GM21717 (cell line): ENCODE data around the gene DOK6.
"Not testable (repeated sequence)": the region's sequence is repeated elsewhere in the genome, so short reads cannot be mapped to it uniquely, and the experiment has no call there.

Source experiments
- ATAC-seq: cut with Tn5 transposase; IDR thresholded peaks from one replicate; pipeline ENCODE4 v1.9.1; 2021; ENCODE audit warnings: mild to moderate bottlenecking, moderate library complexity; ENCODE audit not compliant: unreplicated experiment

Gene DOK6

GRCh38 chr18:69787825-69788547 lies 387.3 kb downstream of the DOK6 start:
- ATAC-seq = no peak

DNA sequence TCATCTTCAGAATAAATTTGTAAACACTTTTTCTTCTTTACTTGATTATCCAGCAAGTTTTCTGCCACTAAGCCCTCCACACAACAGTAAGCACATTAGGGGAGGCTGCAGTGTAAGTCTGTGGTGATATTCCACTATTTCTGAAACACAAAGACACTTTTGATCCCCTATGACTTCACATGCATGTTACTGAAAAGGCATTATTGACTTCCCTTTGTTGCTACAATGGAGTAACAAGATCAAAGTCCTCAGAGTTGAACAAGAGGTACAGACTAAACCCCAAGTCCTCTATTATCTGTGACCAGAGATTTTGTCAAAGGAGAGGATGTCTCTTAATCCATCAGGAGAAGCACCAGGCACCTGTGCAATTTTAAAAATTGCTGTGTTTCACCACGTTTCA lies 389.1 kb downstream of the DOK6 start:
- ATAC-seq = no peak

DNA sequence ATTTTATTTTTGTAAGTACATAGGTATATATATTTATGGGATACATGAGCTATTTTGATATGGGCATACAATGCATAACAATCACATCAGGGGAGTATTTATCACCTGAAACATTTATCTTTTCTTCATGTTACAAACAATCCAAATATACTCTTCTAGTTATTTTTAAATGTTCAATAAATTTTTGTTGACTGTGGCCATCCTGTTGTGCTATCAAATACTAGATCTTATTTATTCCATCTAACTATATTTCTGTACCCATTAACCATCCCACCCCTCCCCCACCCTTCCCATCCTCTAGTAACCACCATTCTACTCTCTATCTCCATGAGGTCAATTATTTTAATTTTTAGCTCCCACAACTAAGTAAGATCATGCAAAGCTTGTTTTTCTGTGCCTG lies 390.0 kb downstream of the DOK6 start:
- ATAC-seq = no peak

DNA sequence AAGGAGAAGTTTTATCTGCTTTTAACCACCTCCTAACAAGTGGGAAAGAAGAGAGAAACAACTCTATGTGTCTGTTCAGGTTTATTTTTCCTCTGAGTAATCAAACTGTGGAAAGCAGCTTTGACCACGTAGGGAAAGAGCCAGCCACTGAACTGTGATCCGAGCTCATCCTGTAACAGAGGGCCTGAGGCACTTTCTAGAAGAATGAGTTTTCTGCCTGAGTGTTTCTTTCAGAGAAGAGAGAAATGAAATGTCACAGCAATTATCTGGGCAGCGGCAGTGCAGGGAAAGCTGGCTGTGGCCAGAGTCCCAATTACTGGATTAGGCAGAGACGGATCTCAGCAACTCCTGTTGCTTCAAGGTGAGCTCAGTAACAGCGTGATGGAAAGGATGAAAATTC lies 395.1 kb downstream of the DOK6 start:
- ATAC-seq = no peak

DNA sequence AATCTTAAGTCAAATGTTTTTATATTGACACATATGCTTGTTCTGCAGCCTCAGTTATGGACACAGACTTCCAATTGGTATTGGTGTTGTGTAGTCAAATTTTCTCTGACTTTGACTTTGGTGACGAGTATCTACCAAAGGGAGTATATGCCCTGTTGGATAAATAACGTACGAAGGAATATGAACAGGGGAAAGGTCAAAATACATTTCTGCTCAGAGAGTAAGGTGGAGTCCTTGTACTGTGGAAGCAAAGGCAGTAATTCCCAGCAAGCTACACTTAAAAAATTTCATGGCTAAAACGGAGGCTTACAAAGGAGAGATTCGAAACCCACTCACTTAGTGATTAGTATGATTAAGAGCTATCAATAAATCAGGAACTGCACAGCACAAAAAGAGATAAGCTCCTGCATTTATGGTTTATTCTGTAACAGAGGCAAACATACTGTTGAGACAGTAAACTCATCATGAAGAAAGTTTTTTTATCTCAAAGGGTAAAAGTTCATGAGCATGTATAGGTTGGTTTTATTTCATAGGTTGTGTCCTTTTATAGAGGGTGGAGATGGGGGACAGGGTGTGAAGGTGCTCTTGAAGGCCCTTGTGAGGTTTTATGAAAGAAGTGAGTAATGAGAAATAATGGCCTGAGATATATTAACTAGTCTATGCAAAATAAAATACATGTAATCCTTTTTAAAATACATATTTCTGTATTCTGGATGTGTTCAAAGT lies 404.3 kb downstream of the DOK6 start:
- ATAC-seq = no peak

DNA sequence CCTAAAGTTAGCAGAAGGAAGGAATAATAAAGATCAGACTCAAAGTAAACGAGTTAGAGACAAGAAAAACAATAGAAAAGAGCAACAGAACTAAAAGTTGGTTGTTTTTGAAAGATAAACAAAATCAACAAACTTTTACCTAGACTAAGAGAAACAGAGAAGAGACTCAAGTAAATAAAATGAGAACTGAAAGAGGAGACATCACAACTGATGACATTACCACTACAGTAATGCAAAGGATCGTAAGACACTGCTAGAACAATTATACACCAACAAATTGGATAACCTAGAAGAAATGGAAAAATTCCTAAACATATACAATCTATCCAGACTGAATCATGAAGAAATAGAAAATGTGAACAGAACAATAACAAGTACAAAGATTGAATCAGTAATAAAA lies 407.7 kb downstream of the DOK6 start:
- ATAC-seq = no peak

DNA sequence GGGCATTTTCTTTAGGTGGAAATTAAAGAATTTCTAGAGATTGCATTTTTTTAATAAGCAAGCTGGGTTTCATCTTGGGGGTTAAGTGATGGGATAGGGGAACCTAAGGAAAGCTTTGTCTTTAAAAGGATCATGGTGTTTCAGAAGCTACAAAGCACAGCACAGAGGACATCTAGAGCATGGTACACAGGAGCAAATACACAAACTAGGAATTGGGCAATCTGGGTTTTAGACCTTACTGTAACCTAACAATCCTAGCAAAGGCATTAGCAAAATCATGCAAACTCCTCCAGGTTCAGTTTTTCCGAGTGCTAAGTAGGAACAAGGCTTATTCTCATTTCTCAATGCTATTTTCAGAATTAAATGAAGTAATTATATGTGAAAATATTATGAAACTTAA lies 412.9 kb downstream of the DOK6 start:
- ATAC-seq = no peak

- no peak for ATAC-seq
These were observed 414.2 kb downstream of the DOK6 start for GRCh38 chr18:69814861-69815385.

- no peak for ATAC-seq
These were observed 416.8 kb downstream of the DOK6 start for GRCh38 chr18:69817335-69817940.

GRCh38 chr18:69819460-69819859 lies 418.8 kb downstream of the DOK6 start:
- ATAC-seq = no peak

GRCh38 chr18:69820538-69820937 lies 419.9 kb downstream of the DOK6 start:
- ATAC-seq = no peak

DNA sequence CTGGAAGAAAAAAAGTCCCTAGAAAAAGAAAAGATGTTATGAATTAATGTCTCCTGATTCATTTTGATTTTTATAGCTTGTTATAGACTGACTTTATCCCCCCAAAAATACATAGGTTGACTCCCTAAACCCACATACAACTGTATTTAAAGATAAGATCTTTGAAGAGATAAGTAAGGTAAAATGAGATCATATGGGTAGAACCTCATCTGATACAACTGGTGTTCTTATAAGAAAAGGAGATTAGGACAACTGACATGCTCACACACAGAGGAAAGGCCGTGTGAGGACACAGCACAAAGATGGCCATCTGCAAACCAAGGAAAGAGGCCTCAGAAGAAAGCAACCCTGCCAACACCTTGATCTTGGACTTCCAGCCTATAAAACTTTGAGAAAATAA lies 429.5 kb downstream of the DOK6 start:
- no peak for ATAC-seq

- ATAC-seq = not testable (repeated sequence)
These were observed 434.3 kb downstream of the DOK6 start for GRCh38 chr18:69834980-69835379.

DNA sequence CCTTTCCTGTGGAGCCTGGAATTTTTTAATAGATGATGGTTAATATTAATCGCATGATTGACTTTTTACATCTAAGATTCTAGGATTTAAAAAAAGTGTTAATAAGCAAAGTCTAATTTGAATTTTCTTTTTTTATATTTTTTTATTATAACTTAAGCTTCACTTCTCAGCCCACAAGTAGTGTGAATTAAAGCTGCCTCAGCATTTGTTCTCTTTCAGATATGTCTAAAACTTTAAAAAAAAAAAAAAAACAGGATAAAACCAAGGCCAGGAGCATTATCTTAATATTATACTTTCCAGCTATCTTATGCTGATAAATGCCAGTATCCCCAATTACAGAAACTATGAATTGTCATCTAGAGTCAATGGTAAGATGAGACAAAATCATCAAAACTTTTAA lies 437.3 kb downstream of the DOK6 start:
- no peak for ATAC-seq

DNA sequence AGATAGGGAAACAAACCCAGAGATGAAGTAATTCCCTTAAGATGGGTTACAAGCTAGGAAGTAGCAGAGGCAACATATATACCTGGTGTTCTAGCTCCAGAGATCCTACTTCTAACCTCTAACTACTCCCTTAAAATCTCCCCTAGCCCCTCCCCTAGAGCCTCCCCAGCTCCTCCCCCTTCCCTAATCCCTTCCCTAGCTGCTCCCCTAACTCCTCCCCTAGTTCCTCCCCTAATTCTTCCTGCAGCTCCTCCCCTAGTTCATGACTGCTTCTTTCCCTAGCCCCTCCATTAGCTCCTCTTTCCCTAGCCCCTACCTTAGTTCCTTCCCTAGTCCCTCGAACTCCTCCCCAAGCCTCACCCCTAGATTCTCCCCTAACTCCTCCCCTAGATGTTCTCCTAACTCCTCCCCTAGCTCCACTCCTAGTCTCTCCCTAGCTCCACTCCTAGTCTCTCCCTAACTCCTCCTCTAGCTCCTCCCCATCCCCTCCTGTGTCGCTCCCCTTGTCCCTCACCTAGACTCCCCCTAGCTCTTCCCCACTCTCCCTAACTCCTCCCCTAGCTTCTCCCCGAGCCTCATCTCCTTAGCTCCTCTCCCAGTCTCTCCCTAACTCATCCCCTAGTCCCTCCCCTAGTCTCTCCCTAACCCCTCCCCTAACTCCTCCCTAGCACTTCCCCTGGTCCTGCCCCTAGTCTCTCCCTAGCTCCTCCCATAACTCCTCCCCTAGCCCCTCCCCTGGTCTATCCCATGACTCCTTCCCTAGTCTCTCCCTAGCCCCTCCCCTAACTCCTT lies 438.1 kb downstream of the DOK6 start:
- no peak for ATAC-seq

DNA sequence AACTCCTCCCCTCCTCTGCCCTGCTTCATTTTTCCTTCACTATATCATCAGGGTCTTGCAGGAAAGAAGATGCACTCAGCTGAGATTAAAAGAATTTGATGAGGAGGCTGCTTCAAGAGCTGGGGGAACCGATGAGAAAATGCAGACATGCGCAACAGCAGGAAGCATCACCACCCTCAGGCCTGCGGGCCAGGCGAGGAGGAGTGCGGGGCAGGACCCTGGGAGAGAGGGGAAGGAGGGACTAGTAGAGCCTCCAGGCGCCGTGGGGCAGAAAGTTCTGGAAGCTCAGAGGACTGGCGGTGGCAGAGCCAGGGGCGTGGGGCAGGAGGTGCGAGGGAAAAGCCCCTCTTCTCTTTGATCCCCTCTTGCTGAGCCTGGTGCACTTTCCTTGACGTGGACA lies 438.8 kb downstream of the DOK6 start:
- ATAC-seq = no peak

DNA sequence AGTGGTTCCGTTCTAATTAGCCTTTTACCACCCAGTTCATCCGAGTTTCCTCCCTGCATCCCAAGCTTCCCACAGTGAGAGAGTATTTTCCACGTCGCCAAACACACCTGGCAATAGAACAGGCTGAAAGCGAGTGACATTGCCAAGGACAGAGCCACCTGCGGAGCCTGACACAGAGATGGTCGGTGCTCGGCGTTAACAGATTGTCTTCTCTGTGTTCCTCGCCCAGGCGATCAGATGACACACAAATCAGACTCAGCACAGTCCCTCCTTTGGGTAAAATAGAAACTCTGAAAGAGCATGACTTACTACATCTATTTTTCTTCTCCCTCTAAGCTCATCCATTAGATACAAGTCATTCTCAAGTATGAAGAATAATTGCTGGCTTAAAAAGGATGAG lies 439.3 kb downstream of the DOK6 start:
- no peak for ATAC-seq

- ATAC-seq = no peak
These were observed 439.8 kb downstream of the DOK6 start for GRCh38 chr18:69840445-69840844.

DNA sequence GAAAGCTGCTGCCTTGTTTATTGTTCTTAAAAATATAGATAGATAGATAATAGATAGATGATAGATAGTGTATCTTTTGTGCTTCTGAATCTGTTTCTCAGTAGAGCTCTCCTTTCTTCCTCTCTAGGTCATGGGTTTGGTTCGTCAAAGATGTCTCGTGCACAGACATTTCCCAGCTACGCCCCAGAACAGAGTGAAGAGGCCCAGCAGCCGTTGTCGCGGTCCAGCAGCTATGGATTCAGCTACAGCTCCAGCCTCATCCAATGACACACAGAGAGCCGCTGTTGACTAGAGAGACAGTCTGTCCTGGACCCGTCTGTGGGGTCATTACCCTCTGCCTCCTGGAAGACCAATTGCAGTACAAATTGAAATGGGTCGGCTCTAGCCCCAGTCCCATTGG lies 440.4 kb downstream of the DOK6 start:
- no peak for ATAC-seq

DNA sequence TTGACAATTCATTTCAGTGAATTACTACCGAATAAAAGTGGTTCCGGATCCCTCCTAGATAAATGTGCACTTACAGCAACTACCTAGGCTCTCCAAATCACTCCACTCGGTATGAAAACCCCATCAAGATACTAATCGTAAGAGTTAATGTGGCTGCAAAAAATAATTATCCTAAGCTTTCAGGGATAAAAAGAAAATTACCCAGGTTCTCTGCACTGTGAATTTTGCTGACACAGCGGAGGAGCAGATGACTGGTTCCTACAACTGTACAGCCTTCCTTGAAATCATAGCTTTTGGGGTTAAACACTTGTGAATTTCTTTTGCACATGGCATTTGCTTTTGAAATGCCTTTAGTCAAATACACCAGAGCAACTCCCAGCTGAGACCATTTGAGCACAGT lies 442.3 kb downstream of the DOK6 start:
- no peak for ATAC-seq

GRCh38 chr18:69844656-69845055 lies 444.0 kb downstream of the DOK6 start:
- ATAC-seq = no peak
